Hematopoietic multipotent progenitor cell treated with erythropoietin and hydrocortisone succinate and interleukin-3 and kit ligand, for 6 days (in vitro differentiated cells): ENCODE results near the gene SENP3.

Source experiments
- DNase-seq: peaks from one replicate; pipeline ENCODE4 v3.0.0-alpha.2; 2015

Gene SENP3

GRCh38 chr17:7561589-7562207 lies at the start of gene SENP3:
Gene SENP3 (plus strand): TSS chr17:7561919. CDS start chr17:7563077, 1,158 bp downstream.
- peak; percentile 94 for DNase-seq

DNA sequence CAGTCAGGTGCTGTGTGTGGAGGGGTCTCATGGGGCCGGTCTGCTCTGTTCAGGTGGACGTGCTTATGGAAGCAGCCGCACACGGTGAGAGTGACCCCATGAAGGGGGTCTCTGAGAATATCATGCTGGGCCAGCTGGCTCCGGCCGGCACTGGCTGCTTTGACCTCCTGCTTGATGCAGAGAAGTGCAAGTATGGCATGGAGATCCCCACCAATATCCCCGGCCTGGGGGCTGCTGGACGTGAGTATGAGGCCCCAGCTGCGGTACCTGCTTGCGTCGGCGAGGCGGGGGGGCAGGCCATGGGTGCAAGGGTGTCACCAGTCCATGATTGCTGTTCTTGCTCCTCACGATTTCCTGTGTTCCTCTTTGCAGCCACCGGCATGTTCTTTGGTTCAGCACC lies 49.6 kb upstream of the SENP3 start:
- no peak for DNase-seq

GRCh38 chr17:7512824-7513540 lies 48.7 kb upstream of the SENP3 start:
- DNase-seq: no peak

DNA sequence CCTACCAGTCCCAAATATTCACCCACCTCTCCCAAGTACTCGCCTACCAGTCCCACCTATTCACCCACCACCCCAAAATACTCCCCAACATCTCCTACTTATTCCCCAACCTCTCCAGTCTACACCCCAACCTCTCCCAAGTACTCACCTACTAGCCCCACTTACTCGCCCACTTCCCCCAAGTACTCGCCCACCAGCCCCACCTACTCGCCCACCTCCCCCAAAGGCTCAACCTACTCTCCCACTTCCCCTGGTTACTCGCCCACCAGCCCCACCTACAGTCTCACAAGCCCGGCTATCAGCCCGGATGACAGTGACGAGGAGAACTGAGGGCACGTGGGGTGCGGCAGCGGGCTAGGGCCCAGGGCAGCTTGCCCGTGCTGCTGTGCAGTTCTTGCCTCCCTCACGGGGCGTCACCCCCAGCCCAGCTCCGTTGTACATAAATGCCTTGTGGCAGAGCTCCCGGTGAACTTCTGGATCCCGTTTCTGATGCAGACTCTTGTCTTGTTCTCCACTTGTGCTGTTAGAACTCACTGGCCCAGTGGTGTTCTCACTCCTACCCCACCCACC lies 47.8 kb upstream of the SENP3 start:
- no peak for DNase-seq

DNA sequence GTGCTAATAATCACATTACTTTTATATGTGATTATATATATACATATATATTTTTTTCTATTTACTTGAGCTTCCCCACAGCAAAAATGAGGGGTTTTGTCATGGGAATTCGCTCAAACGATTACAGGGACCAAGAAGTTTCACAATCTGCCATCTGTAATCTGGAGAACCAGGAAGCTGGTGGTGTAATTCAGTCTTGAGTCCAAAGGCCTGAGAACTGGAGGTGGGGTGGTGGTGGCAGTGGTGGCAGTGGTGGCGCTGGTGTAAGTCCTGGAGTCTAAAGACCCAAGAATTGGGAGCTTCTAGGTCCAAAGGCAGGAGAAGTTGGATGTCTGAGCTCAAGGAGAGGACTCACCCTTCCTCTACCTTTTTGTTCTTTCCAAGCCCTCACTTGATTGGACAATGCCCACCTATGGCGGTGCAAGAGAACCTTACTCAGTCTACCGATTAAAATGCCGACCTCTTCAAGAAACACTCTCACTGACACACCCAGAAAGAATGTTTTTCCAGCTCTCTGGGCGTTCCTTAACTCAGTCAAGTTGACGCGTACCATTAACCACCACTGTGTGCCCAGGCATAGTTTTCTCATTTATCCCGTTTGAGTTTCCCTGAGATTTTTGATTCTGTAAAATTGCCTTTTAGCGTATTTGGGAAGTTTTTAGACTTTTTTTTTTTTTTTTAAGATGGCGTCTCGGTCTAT lies 45.7 kb upstream of the SENP3 start:
- DNase-seq: peak; percentile 27

DNA sequence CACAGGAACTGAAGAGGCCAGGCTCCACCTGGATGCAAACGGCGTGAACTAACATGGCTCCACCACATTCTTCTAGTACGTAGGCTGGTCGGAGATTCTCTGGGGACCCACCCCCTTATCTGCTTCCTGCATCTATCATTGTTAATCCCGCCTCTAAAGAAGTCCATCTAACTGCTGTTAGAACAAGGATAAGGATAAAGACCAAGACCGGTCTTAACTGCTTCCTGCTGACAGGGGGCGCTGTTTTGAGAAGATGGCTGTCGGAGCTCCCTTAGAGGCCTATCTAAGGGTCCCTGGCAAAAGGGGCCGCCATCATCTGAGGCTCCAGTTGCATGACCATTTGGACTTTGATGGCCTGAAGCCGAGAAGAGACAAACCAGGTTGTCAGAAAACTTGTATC lies 38.7 kb upstream of the SENP3 start:
- peak; percentile 76 for DNase-seq

GRCh38 chr17:7528842-7529241 lies 32.9 kb upstream of the SENP3 start:
- DNase-seq: no peak

DNA sequence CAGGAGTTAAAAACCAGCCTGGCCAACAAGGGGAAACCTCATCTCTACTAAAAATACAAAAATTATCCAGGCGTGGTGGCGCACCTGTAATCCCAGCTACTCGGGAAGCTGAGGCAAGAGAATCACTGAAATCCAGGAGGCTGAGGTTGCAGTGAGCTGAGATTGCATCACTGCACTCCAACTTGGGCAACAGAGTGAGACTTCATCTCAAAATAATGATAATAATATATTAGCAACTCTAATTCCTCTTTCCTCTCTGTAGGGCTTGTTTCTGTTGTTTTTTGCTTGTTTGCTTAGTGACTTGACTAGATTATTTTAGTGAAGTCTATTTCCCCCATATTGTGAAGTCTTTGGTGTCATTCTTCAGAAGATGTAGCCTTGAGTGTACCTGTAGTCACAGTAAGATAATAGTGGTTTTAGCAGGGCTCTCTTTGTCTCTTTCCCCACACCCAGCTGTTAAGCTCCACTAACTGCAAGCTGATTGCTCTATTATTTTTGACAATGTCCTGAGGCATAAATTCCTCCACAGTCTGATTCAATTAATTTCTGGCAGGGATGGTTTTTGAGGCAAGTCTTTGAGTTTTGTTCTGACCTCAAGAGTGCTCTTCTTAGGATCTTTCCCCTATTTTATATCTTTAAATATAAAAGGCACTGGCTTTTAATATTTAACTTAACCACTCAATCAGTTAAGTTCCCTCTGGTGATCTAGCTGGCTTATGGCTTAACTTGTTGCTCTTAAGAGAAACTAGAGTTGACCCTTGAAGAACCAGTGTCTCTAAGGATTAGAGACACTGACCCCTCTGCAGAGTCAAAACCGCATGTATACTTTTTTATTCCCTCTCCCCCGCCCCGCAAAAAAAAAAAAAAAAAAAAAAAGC lies 31.5 kb upstream of the SENP3 start:
- no peak for DNase-seq

DNA sequence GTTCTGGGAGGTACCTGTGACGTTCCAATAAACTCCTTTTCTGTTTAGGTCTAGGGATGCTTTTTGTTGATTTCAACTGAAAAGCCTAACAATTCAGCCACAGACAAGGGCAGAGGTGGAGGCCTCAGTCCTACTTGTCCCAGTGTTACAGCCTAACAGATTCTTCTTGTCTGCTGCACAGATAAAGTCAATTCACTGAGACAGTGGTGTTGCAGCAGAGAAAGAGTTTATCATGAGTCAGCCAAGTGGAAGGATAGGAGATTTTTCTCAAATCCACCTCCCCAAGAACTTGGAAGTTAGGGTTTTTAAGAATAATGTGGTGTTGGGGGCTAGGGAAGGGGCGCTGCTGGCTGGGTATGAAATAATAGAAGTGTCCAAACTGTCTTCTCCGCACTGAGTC lies 23.7 kb upstream of the SENP3 start:
- DNase-seq: no peak

GRCh38 chr17:7538891-7539545 lies 22.7 kb upstream of the SENP3 start:
- no peak for DNase-seq

DNA sequence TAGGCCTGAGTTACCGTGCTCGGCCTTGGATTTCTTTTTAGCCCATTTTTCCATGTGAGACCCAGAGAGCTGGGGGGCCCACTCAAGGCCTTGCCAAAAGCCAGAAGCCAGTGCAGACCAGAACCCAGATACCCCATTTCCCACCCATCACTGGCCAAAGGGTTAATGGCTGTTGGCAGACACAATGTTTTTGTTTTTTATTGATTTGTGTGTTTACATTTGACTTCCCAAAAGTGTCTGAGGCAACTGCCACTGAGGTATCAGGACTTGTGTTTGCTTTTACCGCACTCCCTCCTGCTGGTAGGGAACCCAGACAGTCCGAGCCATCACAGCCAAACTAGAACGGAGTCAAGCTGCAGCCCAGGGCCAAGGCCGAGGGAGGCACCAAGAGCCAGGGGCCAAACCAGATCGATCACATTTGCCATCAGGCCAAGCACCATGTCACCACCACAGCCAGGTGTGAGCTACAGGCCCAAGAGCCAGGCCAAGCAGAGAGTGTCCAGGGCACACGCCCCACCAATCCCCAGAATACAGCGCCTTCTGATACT lies 20.6 kb upstream of the SENP3 start:
- DNase-seq: no peak

- no peak for DNase-seq
Measured at GRCh38 chr17:7544911-7545310, 16.8 kb upstream of the SENP3 start.

DNA sequence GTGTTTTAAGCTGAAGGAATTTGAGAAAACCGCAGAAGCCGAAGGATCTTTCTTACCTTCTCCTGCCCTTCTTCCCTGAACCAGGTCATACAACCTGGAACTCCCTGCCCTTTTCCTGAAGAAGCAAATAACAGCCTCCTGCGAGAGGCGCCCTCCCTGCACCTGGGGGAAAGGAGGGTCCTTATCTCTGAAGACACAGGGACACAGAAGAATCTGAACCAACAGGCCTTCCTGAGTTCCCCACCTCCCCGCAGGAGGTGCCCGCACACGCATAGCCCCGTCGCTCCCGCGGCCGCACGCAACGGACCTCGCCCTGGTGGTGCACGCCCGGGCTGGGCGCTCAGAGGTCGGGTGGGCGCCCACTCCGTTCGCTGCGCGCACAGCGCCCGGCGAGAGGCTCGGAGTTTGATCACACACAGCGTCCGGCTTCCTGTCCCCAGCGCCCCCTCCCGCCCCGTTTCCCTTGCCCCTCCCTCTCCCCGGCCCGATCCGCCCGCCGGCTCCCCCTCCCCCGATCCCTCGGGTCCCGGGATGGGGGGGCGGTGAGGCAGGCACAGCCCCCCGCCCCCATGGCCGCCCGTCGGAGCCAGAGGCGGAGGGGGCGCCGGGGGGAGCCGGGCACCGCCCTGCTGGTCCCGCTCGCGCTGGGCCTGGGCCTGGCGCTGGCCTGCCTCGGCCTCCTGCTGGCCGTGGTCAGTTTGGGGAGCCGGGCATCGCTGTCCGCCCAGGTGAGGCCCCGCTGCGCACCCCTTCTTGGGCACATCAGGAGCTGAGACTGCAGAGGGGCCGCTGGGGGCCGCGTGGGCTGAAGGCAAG lies 12.9 kb upstream of the SENP3 start, which contains the start of gene TNFSF12:
TNFSF12 (plus strand) TSS at position 474 of the 816 bp plus-strand sequence; CDS start at position 570, 96 bp downstream.
- DNase-seq: peak; percentile 62

GRCh38 chr17:7549401-7550055 lies 12.2 kb upstream of the SENP3 start:
- no peak for DNase-seq

- DNase-seq: no peak
Measured at GRCh38 chr17:7550344-7550743, 11.4 kb upstream of the SENP3 start.

- DNase-seq: no peak
Measured at GRCh38 chr17:7551396-7551795, 10.3 kb upstream of the SENP3 start.

DNA sequence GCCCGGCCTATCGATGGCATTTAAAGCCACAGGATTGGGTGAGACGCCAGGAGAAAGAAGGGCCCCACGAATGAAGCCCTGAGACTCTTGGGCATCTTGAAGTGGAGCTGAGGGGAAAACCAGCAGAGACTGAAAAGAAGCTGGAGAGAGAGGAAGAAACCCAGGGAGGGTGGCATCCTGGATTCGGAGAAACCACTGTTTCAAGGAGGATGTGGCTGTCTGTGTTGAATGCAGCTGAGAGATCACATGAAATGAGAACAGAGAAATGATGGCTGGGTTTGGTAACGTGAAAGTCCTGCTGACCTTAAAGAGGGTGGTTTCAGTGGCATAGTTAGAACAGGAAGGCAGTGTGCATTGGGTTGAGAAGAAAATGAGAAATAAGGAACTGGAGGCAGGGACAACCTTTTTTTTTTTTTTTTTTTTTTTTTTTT lies 9.1 kb upstream of the SENP3 start:
- peak; percentile 64 for DNase-seq

DNA sequence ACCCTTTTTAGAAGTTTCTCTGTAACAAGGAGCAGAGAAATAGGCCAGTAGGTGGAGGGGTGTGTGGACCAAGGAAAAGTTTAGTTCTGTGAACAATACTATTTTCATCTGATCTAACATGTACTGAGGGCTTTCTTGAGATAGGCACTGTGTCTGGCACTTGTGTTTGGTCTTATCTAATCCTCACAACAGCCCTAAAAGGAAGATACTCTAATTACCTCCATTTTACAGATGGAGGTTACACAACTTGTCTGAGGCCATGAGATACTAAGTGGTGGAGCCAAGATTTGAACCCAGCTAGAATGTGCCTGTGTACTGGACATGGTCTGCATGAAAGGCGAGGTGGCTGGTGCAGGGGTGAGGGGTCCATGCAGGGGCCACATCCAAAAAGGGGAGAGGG lies 8.4 kb upstream of the SENP3 start:
- DNase-seq: peak; percentile 84

DNA sequence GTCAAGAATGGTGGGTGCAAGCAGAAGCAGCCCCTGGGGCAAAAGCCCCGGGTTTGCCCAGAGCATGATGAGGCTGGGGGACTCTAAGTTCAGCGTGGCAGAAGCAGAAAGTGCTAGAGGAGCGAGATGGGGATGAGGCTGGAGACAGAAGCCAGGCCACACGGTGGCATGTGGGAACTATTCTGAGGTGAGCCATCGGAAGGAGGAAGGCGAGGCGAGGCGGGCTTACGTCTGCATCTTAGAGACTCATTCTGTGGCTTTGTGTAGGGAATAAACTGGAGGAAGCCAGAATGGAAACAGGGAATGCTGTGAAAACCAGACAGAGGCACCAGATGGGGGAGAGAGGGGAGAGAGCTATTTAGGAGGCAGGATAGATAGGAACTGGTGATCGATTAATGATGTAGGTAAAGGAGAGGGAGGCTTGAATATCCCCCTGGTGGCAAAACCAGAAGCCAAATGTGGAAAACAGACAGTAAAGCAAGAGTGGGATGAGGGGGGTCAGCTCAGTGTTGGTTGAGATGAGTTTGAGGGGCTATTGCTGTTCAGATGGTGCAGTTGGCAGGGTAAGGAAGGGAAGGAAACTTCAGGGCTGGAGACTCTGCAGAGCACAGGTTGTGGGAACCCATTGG lies 6.3 kb upstream of the SENP3 start:
- no peak for DNase-seq

GRCh38 chr17:7556627-7557026 lies 5.1 kb upstream of the SENP3 start:
- DNase-seq: no peak
